Heart right ventricle (tissue), 16 donors: ENCODE data around the gene RAP1GAP. TPM values are rescaled to one million over a fixed set of nuclear protein-coding genes. Genes with fewer than 3 reads are reported as not detected.

Experiments
- ATAC-seq, 8 donors: fragments of 200-7000 bp; cut with Tn5 transposase; one replicate each; pipeline ENCODE4 v1.9.1; 2020; ENCODE audit warnings: mild to moderate bottlenecking in 8 of 8, moderate library complexity in 8 of 8, moderate number of reproducible peaks in 1 of 8
- DNase-seq, 2 donors: peaks; one replicate each; pipeline ENCODE4 v3.0.0-alpha.2; 2020
- H3K27ac ChIP-seq, 10 donors: fragments of 200-600 bp; sonication (generic) in 2 of 10; one replicate each; pipeline versions ENCODE4 v1.5.0 to v1.8.0; 2020 to 2022; ENCODE audit warnings: mild to moderate bottlenecking in 3 of 10
- H3K27me3 ChIP-seq, 7 donors: fragments of 200-600 bp; one replicate each; pipeline ENCODE4 v1.8.0; 2021 to 2022; ENCODE audit warnings: mild to moderate bottlenecking in 2 of 7
- H3K36me3 ChIP-seq, 9 donors: fragments of 200-600 bp; sonication (generic) in 1 of 9; one replicate each; pipeline versions ENCODE4 v1.5.0 to v1.8.0; 2020 to 2022; ENCODE audit warnings: mild to moderate bottlenecking in 2 of 9
- H3K4me1 ChIP-seq, 9 donors: fragments of 200-600 bp; sonication (generic) in 1 of 9; one replicate each; pipeline versions ENCODE4 v1.5.0 to v1.8.0; 2020 to 2022; ENCODE audit warnings: mild to moderate bottlenecking in 4 of 9
- H3K4me3 ChIP-seq, 10 donors: fragments of 200-600 bp; sonication (generic) in 2 of 10; one replicate each; pipeline versions ENCODE4 v1.5.0 to v1.8.0; 2020 to 2022; ENCODE audit warnings: mild to moderate bottlenecking in 7 of 10, moderate library complexity in 2 of 10
- H3K9me3 ChIP-seq, 11 donors: fragments of 200-600 bp in 10 of 11; sonication (generic) in 2 of 11; one replicate each; pipeline versions ENCODE4 v1.5.0 to v1.8.0; 2013 to 2022; ENCODE audit warnings: mild to moderate bottlenecking in 2 of 11, control low read depth in 1 of 11, moderate library complexity in 1 of 11
- WGBS, 2 donors: extraction: QIAGEN DNeasy Blood & Tissue Kit; methylation state at CpG; one replicate each; pipeline ENCODE4 v1.1.7; 2013; ENCODE audit warnings: inconsistent platforms in 1 of 2; 5-methylcytosine and 5-hydroxymethylcytosine counted together
- intact Hi-C, 10 donors: fragments of 100-400 bp; cut with DNase I; formaldehyde crosslinking; loops; one replicate each; pipeline versions ENCODE4 v1.11.1 to v1.14.2; 2022
- polyA plus RNA-seq, 2 donors: library from polyadenylated mRNA; stranded (reverse); fragments of 200-250 nt; gene quantifications; one replicate each; pipeline ENCODE4 v1.2.3, GENCODE V29; 2013
- total RNA-seq, 10 donors: library from RNA; stranded (reverse); fragmentation: NEBNext Ultra II Directional in 3 of 10; extraction: Animal tissue kit (Norgen Biotek cat#: 25700) in 3 of 10; gene quantifications; one replicate each; pipeline versions ENCODE4 v1.2.1 to v1.2.4, GENCODE V29; 2021 to 2023
- TF ChIP-seq, protein P1 (sequence below), 9 donors: fragments of 200-600 bp; sonication (generic) in 2 of 9; IDR thresholded peaks; one replicate each; pipeline versions ENCODE4 v1.5.0 to v1.8.0; 2021 to 2022; ENCODE audit warnings: antibody characterized with exemption in 9 of 9, mild to moderate bottlenecking in 5 of 9, moderate library complexity in 1 of 9
- donor health status: Arrhythmogenic right ventricular cardiomyopathy.
- donor health status: ischemic (EF 13 %, LVEDD 7.1; RV severe dilation, severe dysfunction).
- donor health status: healthy with polysubstance abuse.
- donor health status: DM: no; HTN: yes; CAD: no.
- donor health status: DM: no; HTN: no; CAD: no.
- donor health status: ischemic (EF 25% LVEDD 6.9; RV normal size, moderate dysfunction).
- donor health status: ischemic (EF 25% LVEDD 5.7; RV mildly dilated, moderate dysfunction).
- donor health status: healthy.
- donor health status: DM: yes; HTN: yes; CAD: no.
- donor health status: Ischemic cardiomyopathy.
- donor health status: ischemic (EF 35%, LVEDD 5.7; RV mildly dilated, moderate dysfunction).
- donor health status: nonischemic (EF 11% LVEDD 7.7; RV severe dilation, severe dysfunction).
- donor health status: DM: yes; HTN: yes; CAD: no.
- donor health status: PGD.
- donor health status: ischemic (EF 29% LVEDD 5.4; RV normal size, mild dysfunction).
- donor health status: nonischemic (EF 23%, LVEDD 6.1; RV moderate dilation, normal function).

Gene RAP1GAP
- total and polyA plus RNA-seq, 12 donors, result 0.42 to 5.9 (median 4.0) TPM

DNA sequence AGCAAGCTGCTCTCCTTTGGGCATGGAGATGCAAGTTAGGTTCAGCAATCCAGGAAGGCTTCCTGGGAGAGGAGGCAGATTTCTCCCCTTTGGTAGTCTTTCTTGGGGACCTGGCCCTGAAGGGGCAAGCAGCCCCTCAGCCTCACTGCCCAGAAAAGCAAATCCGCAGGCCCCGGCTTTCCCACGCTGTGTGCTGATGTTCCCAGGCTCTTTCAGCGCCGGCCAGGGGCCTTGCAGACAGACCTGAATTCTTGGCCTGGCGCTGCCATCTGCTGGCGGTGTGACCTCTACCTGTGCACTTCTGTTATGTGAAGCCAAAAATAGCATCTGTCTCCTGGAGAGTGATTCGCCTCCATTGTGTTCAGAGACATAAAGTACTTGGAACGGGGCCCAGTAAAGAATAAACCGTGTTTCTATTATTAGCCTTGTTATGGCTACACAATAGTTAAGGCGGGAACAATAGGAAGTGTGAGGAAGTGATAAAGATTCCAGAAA is 95.1 kb downstream of the RAP1GAP start:
- TF ChIP-seq, protein P1, sequence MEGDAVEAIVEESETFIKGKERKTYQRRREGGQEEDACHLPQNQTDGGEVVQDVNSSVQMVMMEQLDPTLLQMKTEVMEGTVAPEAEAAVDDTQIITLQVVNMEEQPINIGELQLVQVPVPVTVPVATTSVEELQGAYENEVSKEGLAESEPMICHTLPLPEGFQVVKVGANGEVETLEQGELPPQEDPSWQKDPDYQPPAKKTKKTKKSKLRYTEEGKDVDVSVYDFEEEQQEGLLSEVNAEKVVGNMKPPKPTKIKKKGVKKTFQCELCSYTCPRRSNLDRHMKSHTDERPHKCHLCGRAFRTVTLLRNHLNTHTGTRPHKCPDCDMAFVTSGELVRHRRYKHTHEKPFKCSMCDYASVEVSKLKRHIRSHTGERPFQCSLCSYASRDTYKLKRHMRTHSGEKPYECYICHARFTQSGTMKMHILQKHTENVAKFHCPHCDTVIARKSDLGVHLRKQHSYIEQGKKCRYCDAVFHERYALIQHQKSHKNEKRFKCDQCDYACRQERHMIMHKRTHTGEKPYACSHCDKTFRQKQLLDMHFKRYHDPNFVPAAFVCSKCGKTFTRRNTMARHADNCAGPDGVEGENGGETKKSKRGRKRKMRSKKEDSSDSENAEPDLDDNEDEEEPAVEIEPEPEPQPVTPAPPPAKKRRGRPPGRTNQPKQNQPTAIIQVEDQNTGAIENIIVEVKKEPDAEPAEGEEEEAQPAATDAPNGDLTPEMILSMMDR (IDR thresholded peaks at IDR 0.05), result peak; percentile 44 to 82 (median 68)
- H3K27ac ChIP-seq, result peak overlapping the region in 9 of 10 donors; percentile 68 to 92 (median 83)
- DNase-seq (peak; percentile 84 to 90), ATAC-seq (peak; percentile 88 to 93 (median 92))
- WGBS, 2 donors, result 7 to 9% methylated on average over 11 of the region's 11 CpGs
- H3K36me3 ChIP-seq, result no peaks in the 10 kb centered on the region
- peak overlapping the region in 3 of 10 donors; percentile 13 to 21 (median 17) for H3K4me3 ChIP-seq
- peaks cover 0 to 14% (median 0%) of the 10 kb centered on the region in 7 donors for H3K27me3 ChIP-seq
- H3K4me1 ChIP-seq, result peaks cover 13 to 27% (median 25%) of the 10 kb centered on the region in 9 donors
- peaks cover 0 to 8% (median 0%) of the 10 kb centered on the region in 11 donors for H3K9me3 ChIP-seq
- intact Hi-C loops, result loop anchor here (1.0 to 10.0 kb wide), 16 partner anchors 35 to 329 kb away; partner anchors contain the start of gene ALPL (in 6 of the 10)

DNA sequence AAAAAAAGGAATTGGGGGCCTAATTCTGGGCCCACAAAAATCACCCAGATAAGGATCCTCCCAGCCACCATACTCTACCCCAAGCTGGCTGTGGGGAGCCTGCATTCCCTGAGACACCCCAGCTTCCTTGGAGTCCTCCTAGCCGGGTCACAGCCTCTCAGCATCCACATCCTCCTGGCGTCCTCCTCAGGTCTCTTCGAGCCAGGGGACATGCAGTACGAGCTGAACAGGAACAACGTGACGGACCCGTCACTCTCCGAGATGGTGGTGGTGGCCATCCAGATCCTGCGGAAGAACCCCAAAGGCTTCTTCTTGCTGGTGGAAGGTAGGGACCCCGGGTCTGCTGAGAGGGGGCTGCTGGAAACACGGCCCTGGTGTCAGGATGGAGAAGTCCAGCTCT is 95.7 kb downstream of the RAP1GAP start:
- ATAC-seq, result peak in 2 of 8 donors; percentile 3 to 21
- Histone ChIP-seq H3K27me3 (peaks cover 0 to 14% (median 0%) of the 10 kb centered on the region in 7 donors), H3K36me3 (no peaks in the 10 kb centered on the region), H3K4me1 (peaks cover 13 to 27% (median 25%) of the 10 kb centered on the region in 9 donors), H3K27ac (peak overlapping the region in 7 of 10 donors; percentile 49 to 92 (median 75)), H3K9me3 (peaks cover 0 to 8% (median 0%) of the 10 kb centered on the region in 11 donors), H3K4me3 (no peak overlapping the region)
- TF ChIP-seq, protein P1 (IDR thresholded peaks at IDR 0.05), result no peak
- 52 to 56% methylated on average over 11 of the region's 11 CpGs for WGBS, 2 donors
- DNase-seq, result no peak
- intact Hi-C loops, result loop anchor here in 9 of 10 donors (2.0 to 10.0 kb wide), 9 partner anchors 61 to 329 kb away; partner anchors contain the start of gene ALPL (in 2 of the 9)

DNA sequence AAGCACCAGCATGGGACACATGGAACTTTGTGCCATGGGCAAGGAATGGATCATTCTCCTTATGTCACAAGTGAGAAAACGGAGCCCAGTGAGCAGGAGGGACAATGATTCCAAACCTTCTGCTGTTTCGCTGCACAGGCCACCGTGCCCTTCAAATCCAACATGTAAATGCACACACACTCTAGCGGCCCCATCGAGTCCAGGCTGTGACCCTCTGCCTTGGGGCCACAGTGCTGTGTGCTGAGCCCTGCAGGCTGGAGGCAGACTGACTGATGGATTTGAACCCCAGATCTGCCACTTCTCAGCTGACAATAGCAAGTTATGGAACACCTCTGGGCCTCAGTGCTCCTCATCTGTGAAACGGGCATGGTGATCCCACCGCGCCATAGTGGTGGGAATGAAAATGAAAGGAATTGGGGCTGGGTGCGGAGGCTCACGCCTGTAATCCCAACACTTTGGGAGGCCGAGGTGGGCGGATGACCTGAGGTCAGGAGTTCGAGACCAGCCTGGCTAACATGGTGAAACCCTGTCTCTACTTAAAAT is 96.4 kb downstream of the RAP1GAP start:
- ATAC-seq, result no peak
- Histone ChIP-seq H3K27ac (peak overlapping the region in 1 of 10 donors; percentile 83), H3K4me1 (peaks cover 13 to 27% (median 25%) of the 10 kb centered on the region in 9 donors), H3K36me3 (no peaks in the 10 kb centered on the region), H3K9me3 (peaks cover 0 to 8% (median 0%) of the 10 kb centered on the region in 11 donors), H3K27me3 (peaks cover 0 to 14% (median 0%) of the 10 kb centered on the region in 7 donors), H3K4me3 (no peak overlapping the region)
- intact Hi-C loops, result loop anchor here in 9 of 10 donors (2.0 to 10.0 kb wide), 9 partner anchors 61 to 328 kb away; partner anchors contain the start of gene ALPL (in 2 of the 9)
- no peak for DNase-seq
- TF ChIP-seq, protein P1 (IDR thresholded peaks at IDR 0.05), result no peak
- WGBS, 2 donors, result 88 to 91% methylated on average over 13 of the region's 13 CpGs

DNA sequence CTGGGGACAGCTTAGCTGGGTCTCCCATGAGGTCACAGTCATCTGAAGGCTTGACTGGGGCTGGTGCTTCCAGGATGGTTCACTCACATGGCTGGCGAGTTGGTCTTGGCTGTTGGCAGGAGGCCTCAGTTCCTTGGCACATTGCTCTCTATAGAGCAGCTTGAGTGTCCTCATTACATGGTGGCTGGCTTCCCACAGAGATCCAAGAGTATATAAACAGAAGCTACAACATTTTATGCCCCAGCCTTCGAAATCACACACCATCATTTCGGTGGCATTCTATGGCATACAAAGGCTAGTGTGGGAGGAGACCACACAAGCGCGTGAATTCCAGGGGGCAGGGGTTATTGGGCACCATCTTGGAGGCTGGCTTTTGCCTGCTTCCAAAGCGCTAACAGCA is 96.9 kb downstream of the RAP1GAP start:
- 95 to 97% methylated on average over 6 of the region's 6 CpGs for WGBS, 2 donors
- intact Hi-C loops, result loop anchor here in 9 of 10 donors (2.0 to 10.0 kb wide), 9 partner anchors 60 to 327 kb away; partner anchors contain the start of gene ALPL (in 2 of the 9)
- H3K4me1 ChIP-seq, result peaks cover 13 to 27% (median 25%) of the 10 kb centered on the region in 9 donors

More for the DNA sequence above, 96.9 kb downstream of the RAP1GAP start:
- Histone ChIP-seq H3K27ac (no peak overlapping the region), H3K27me3 (peaks cover 0 to 14% (median 0%) of the 10 kb centered on the region in 7 donors), H3K36me3 (no peaks in the 10 kb centered on the region), H3K9me3 (peaks cover 0 to 8% (median 0%) of the 10 kb centered on the region in 11 donors), H3K4me3 (no peak overlapping the region)
- DNase-seq (no peak), ATAC-seq (no peak)
- TF ChIP-seq, protein P1 (IDR thresholded peaks at IDR 0.05), result no peak
